HG03457 (cell line): ENCODE data around the gene LPCAT4.
"Not testable (repeated sequence)": the region's sequence is repeated elsewhere in the genome, so short reads cannot be mapped to it uniquely, and the experiment has no call there.

Experiments used
- ATAC-seq: cut with Tn5 transposase; IDR thresholded peaks from one replicate; pipeline ENCODE4 v1.9.1; 2021; ENCODE audit warnings: moderate number of reproducible peaks; ENCODE audit not compliant: unreplicated experiment

Gene LPCAT4, protein sequence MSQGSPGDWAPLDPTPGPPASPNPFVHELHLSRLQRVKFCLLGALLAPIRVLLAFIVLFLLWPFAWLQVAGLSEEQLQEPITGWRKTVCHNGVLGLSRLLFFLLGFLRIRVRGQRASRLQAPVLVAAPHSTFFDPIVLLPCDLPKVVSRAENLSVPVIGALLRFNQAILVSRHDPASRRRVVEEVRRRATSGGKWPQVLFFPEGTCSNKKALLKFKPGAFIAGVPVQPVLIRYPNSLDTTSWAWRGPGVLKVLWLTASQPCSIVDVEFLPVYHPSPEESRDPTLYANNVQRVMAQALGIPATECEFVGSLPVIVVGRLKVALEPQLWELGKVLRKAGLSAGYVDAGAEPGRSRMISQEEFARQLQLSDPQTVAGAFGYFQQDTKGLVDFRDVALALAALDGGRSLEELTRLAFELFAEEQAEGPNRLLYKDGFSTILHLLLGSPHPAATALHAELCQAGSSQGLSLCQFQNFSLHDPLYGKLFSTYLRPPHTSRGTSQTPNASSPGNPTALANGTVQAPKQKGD

DNA sequence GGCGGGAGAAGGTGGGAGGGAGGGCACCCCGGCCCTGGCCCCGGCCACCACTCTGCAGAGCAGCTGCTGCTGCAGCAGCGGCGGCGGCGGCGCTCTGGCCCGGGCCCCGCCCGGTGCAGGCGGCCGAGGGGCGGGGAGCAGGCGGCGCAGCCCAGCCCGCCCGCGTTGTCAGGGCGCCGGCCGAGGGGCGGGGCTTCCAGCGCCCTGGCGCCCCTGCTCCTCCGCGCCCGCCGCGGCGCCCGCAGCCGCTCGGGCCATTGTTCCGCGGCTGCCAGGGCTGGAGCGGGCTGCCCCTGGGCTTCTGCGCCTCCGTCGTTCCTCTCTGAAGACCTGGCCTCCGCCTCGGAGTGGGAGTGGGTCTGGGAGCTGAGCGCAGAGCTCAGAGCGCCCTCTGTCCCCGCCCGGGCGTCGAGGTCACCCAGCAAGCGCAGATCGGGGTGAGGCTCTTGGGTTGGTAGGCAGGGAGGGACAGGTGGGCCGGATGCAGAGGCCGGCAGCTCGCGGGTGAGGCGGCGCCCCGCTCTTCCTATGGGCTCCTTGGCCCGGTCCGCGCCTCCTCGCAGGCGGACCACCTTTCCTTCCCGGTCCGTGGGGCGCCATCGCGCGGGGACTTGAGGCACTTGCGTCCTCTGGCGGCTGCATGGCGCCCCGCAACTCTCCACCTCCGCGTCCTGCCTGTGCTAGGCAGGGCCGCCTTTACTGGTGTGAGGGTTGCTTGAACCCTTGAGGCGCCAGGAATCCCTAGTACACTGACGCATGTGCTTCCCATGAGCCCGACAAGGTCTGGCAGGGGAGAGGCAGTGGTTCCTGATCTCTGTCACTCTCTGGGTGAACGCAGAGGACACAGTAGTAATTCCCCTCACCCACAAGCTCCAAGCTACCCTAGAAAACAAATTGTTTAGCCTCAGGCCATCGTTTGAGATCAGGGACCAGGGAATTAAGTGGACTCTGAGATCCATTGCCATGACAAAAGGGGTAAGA, at the start of gene LPCAT4:
LPCAT4 (minus strand) TSS at position 96 of the 981 bp plus-strand sequence. CDS start 96 bp downstream, outside the sequence.
- ATAC-seq, result peak; percentile 69

DNA sequence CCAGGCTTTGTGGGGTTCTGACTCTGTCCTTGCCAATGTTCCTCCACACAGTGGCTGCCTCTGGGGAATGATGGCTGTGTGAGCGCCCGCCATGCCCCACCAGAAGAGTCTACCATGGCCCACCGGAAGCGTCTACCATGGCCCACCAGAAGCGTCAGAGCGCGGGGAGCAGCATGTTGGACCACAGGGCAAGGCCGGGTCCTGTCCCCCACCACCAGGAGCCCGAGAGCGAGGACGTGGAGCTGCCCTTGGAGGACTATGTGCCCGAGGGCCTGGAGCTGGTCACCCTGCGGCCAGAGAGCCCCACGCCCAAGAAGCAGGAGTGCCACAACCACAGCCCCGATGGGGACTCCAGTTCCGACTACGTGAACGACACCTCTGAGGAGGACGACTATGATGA, 42.5 kb upstream of the LPCAT4 start:
- ATAC-seq, result not testable (repeated sequence)

DNA sequence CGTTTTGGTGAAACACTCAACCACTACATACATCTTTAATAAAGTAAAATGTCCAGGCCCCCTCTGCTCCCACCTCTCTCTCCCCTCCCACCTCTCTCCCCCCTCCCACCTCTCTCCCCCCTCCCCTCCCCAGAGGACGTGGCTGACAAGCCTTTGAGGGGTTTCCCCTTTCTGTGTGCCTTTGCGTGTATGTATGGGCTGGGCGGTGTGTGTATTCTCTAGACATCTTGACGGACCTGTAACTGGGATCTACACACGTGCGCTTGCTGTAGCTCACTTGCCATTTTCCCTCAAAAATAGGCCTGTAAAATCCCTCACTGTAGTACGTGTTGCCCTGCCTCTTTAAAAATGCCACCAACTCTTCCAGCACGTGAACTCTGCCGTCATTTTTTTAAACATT, 42.0 kb upstream of the LPCAT4 start:
- ATAC-seq, result not testable (repeated sequence)

DNA sequence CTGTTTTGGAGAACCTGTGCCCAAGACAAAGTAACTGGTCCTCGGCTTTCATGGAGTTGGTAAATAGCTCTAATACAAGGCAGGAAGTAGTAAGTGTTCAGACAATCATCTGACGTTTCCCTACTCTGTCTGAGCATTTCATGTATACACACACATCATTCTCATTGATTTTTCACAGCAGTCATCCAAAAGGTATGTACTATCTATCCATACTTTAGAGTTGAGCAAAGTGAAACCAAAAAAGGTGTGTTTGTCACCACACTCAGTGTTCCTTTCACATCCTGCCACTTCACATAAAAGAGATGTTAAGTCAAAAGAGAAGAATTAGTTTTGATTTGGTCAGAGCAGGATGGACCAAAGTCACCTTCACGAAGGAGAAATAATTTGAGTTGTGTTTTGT, 36.9 kb upstream of the LPCAT4 start:
- not testable (repeated sequence) for ATAC-seq

DNA sequence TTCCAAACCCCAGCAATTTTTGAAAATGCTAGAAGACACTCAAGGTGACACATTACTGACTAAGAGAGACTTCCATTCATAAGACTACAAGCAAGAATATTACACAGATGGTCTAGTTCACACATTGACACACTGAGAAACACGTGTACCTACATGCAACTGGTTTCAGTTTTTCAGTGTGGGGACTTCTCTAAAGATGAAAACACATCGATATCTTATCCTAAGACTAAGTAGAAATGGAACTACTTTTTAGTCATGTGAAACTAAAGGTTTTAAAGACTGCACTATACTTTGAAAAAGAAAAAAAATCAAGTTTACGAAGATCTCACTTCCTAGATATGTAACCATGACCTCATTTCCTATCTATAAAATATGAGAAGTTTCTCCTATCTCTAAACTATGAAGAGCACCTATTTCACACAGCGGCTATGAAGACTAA, 36.2 kb upstream of the LPCAT4 start:
- ATAC-seq, result not testable (repeated sequence)

DNA sequence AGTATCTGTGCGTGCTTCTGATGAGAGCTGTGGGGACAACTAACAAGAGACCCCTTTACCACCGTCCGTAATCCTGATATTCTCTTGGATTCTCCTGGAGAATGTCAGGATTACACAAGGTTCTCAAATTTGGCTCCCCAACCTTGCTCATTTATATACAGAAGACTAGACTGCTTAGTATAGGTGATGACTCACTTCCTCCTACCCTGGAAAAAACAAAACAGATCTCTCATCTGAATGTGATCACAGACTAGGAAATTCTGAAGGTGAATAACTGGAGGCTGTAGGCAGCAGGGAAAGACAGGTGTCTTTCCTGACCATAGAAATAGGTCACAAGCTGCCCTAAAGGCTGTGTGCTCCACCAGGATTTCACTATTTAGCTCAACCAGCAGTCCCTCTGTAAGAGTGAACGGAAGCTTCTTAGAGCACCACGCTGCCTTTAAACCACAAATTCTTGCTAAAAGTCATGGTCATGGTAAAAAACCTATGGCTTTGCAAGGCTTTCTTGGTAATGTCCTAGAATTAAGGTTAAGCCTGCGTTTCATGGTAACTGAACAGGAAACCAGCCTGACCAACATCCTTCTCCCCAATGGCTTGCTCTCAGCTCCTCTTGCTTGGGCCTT, 30.8 kb upstream of the LPCAT4 start:
- not testable (repeated sequence) for ATAC-seq

DNA sequence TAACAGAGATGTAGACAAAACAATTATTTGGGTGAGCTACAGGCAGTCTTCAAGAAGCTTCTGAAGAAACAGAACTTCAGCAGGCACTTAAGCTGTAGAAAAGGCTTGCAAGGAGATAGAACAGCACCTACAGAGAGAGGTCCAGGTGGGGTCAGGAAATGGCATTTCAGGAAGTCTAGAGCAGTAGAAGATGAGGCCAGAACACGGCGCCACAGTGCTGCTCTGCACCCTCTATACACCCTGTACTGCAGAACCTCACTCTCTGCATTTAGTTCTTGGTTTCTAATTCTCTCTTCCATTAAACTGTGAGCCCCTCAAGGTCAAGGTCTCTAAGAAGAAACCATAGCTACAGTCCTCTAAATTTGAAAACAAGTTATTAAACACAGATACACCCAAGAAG, 26.0 kb upstream of the LPCAT4 start:
- ATAC-seq, result not testable (repeated sequence)

DNA sequence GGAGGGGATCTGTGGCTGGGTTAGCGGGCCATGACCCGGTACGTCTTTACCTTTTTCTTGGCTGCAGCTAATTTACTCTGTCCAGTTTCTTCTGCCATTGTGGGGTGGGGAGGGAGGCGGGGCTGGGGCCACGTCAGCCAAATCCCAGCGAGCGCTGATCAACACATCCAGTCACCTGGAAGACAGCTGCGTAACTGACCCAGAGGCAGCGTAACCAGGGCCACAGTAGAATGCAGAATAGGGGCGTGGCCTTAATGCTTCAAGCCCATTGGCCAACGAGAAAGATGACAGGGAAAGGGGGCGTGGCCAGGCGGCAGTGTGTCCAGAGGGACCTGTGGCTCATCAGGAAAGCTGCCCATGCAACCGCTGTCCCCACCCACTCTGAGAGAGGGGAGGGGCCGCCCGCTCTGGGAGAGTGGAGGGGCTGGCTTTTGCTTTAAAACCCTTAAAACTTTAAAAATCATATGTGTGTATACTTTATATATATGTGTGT, 22.6 kb upstream of the LPCAT4 start:
- not testable (repeated sequence) for ATAC-seq

DNA sequence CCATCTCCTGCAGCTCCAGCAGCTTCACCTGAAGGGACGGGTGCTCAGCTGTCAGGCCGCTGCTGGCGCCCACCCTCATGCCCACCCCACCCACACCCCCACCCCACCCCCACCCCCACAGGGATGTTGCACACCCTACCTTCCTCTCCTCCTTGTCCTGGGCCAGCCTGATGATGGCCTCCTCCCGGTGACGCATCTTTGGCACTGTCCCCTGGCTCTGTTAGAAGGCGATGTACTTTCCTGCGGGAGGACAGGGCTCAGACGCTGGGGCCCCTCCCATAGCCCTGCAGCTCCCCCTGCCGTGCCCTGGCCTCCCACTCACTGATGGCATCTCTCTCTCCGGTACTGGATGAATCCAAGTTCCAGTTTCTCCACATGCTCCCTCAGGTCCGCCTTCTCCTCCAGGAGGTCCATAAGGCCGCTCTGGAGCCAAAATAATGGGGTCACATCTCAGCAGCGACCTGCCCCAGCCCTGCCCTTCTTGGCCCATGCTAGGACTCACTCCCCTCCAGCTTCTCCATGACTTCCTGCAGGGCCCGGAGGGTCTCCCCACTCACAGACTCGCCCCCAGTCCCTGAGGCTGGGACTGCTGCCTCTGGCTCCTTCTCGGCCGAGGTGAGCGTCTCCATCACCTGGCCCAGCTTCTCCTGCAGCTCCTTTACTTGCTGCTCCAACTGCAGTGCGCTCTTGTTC, 15.0 kb upstream of the LPCAT4 start:
- not testable (repeated sequence) for ATAC-seq

DNA sequence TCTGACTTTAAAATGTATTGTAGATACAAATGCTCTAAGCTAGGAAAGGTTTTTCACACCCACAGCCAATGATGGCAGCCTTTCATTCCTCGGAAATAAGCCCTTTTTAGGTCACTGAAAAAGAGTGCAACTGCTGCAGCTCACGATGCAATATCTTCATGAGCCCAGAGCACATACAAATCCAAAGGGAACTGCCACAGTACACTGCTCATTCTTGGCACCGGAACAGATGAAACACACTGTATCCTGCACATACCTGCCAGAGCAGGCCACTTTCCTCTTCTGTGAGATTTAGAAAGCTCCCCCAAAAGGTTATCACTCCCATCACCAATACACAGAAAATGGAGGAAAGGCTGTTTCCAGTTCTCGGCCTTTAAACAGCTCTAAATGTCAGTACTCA, 13.5 kb upstream of the LPCAT4 start:
- not testable (repeated sequence) for ATAC-seq

DNA sequence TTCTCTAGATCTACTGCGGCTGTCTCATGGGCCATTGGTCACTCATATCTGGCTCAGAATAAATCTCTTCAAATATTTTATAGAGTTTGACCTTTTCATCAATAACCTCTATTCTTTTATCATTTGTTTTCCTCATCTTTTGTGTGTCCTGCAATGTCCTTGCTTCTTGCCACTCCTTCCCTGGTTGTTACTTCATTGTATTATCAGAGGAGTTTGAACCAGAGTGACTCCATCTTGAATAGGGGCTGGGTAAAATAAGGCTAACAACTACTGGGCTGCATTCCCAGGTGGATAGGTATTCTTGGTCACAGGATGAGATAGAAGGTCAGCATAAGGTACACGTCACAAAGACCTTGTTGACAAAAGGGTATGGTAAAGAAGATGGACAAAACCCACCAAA, 9.9 kb upstream of the LPCAT4 start:
- no peak for ATAC-seq

DNA sequence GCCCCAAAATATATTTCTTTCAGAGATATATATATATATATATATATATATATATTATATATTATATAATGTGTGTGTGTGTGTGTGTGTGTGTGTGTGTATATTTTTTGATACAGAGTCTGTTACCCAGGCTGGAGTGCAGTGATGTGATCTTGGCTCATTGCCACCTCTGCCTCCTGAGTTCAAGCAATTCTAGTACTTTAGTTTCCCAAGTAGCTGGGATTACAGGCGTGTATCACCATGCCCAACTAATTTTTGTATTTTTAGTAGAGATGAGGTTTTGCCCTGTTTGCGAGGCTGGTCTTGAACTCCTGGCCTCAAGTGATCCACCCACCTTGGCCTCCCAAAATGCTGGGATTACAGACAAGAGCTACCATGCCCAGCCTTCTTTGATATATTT, 8.5 kb upstream of the LPCAT4 start:
- not testable (repeated sequence) for ATAC-seq

DNA sequence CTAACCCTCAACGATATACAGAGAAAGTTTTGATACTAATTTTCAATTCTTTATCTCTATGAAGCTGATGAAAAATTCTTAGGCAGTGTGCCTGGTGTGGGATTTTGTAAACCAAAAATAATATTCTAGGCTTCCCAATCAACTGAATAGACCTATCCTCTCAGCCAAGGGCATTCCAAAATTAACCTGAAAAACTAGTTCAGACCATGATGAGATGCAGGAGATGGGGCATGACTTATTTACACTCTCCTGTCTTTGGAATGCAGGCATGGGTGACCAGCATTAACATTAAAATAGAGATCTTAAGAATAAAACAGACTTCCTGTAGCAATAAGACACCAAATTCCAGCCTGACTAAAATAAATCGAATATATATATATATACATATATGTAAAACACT, 7.8 kb upstream of the LPCAT4 start:
- no peak for ATAC-seq

DNA sequence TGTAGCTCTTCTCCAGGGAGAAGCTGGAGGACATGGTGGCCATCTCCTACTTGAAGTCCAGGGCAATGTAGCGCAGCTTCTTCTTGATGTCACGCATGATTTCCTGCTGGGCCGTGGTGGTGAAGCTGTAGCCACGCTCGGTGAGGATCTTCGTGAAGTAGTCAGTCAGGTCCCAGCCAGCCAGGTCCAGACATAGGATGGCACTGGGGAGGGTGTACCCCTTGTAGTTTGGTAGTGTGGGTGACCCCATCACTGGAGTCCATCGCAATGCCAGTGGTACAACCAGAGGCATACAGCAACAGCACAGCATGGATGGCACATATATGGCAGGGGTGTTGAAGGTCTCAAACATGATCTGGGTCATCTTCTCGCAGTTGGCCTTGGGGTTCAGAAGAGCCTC, 7.0 kb upstream of the LPCAT4 start:
- no peak for ATAC-seq

DNA sequence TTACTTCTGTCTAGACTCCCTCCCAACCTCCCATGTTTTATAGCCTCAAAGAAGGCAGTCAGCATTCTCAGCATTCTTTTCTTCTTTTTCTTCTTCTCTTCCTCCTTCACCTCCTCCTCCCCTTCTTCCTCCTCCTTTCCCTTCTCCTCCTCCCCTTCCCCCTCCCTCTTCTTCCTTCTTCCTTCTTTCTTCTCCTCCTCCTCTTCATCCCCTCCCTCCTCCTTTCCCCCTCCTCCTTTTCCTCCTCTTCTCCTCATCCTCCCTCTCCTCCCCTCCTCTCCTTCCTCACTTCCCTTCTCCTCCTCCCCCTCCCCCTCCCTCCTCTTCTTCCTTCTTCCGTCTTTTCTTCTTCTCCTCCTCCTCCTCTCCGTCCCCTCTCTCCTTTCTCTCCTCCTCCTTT, 3.6 kb upstream of the LPCAT4 start:
- ATAC-seq, result no peak

DNA sequence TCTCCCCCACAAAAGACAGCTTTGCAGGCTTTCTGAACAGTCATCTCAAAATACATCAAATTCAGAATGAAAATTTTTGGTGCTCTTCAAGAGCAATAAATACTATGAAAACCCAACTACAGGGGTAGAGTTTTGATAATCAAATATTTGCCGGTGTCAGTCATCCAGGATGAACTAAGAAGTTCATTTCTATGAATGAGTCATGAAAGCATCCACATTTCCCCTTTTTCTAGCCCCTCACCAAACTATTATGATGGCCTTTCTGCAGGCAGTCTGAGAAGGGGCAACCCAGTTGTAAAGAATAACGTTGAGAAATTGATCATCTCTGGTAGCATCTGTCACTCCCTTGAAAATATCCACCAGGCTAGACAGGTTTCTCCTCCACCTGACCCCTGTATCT, 3.1 kb upstream of the LPCAT4 start:
- ATAC-seq, result no peak

DNA sequence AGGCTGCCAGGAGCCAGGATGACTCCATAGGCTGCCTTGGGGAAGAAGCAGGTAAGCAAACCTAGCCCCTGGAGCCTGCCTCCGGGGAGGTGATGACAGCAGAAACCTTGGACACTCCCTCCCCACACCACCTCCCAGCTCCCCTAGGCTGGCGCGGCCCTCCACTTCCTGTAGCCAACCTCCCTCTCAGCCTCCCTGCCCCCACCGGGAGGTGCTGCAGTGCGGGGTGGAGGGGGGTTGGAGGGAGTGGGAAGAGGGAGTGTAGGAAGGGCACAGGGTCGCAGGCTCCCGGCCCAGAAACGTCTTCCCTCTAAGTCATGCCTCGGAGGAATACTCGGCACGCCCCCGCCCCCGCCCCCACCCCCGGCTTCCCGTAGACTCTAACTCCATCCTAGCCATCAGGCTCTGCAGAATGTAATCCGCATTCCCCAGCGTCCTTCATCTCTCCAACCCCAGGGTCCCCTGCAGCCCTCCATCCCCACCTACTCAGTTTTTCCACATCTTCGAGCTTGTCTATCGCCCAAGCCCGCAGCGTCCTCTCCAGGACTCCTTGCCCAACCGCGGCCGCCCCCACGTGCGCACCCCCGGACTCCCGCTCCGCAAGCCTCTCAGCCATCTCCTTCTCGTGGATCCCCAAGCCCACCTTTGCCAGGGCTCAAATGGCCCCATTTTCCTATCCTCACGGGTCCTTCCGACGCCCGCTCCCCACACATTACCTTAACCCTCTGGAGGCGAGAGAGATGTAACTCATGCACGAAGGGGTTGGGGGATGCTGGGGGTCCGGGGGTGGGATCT, 528 bp downstream of the LPCAT4 start:
- ATAC-seq, result no peak

DNA sequence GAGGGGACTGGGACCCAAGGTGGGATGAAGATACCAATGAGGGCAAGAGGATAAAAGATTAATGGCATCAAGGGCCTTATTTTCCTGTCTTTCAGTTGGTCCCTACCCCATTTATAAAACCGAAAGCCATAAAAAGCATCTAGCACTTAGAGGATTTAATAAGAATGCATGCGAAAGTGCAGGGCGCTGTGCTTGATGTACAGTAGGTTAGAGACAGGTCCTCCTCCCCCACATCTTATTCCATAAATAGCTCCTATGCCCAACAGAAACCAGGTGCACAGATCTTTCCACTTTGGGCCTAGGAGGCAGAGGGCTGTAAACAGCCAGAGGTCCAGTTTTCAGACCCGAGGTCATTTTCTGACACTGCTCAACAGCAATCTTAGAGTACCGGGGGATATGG, 1.2 kb downstream of the LPCAT4 start:
- ATAC-seq, result no peak

DNA sequence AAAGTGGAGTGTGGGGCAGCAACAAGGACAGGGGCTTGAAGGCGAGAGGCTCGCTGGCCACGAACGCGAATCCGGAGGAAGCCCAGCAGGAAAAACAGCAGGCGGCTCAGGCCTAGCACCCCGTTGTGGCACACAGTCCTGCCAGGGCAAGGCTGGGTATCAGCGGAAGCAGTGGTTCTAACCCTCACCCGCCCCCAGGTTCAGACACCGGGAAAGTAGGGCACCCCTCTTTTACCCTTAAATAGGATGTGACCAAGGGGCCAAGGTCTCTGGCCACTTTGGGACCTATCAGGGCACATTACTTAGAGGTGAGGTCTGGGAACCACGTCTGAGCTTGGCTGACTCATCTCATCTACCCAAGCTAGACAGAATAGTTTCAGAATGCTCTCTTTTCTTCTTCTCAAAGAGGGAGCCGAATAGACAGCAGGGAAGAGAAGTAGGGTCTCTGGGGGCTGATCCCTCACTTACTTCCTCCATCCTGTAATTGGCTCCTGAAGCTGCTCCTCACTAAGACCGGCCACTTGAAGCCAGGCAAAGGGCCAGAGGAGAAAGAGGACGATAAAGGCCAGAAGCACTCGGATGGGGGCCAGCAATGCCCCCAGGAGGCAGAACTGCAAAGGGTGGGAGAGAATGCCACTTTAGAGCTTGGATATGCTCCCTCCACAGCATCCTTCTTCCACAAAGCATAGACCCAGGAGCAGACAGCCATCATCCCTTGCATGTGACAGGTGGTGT, 1.7 kb downstream of the LPCAT4 start:
- no peak for ATAC-seq
